Neural cell (in vitro differentiated cells): ENCODE results near the gene ASPA.
"Not testable (repeated sequence)": the region's sequence is repeated elsewhere in the genome, so short reads cannot be mapped to it uniquely, and the experiment has no call there.

Source experiments
- CTCF ChIP-seq: fragments of 450-650 bp; IDR thresholded peaks from 2 replicates; pipeline ENCODE4 v1.5.1; 2014; ENCODE audit warnings: antibody characterized with exemption, mild to moderate bottlenecking, moderate library complexity; ENCODE audit not compliant: poor library complexity, severe bottlenecking
- EZH2 ChIP-seq: fragments of 200-600, 300-800 bp; shearing (Covaris generic), sonication (generic); IDR thresholded peaks from 2 replicates; pipeline ENCODE4 v1.6.1; 2014; ENCODE audit warnings: antibody characterized with exemption, low read length, borderline replicate concordance, mild to moderate bottlenecking; ENCODE audit not compliant: insufficient read depth, poor library complexity, severe bottlenecking
- POLR2AphosphoS5 ChIP-seq: IDR thresholded peaks from 2 replicates; pipeline ENCODE4 v1.6.1; 2012
- REST ChIP-seq: IDR thresholded peaks from 2 replicates; pipeline ENCODE4 v1.6.1; 2012; ENCODE audit warnings: borderline replicate concordance
- TAF1 ChIP-seq: IDR thresholded peaks from 2 replicates; pipeline ENCODE4 v1.6.1; 2012; ENCODE audit warnings: low read depth

DNA sequence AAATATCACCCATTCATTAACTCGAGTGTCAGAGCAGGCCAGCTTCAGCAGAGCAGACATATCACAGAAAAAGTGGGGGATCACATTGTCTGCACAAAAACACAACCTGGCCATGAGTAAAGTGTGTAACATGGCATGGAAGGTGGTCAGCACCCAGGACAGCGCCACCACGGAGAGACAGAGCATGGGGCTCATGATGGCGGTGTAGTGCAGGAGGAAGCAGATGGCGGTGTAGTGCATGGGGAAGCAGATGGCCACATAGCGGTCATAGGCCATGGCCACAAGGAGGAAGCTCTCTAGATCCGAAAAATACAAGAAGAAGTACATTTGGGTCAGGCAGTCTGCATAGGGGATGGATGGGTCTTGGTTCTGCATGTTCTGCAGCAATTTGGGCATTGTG lies 42.6 kb upstream of the ASPA start:
- TF ChIP-seq CTCF, EZH2, POLR2AphosphoS5, REST, TAF1: not testable (repeated sequence)
